Measurements from ENCODE around the gene MAML3.

The MAML3 gene

DNA sequence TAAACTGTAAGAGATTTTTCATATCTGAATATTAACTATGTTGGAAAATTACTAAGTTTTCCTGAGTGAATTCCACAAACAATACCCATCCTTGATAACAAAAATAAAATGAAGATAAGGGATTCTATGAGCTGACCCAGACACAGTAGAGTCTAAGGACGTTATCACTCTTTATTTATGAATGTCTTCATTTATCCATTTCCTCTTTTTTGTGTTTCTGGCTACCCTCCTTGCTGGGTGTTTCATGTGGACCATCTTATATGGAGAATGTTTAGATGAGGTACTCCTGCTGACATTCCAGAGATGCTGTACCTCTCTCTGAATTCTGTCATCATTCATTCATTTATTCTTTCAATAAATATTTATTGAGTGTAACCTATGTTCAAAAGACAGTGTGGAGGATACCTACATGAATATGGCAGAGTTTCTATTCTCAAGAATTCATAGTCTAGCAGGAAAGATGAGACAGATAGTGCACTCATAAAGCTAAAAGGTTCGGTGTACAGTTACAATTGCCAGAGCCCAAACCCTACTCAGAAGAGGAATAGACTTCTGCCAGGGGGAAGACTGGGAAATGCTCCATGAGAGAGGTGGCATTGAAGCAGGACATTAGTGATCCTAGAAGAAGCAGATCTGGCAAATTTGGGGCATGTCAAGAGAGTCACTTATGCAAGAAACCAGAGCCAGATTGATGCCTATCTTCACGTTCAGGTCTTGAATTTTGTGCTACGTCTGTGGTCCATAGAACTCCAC is 195.8 kb downstream of the MAML3 start:
- POLR2A ChIA-PET, result no interaction called here
- no peak for DNase-seq (ENCODE audit: extremely low spot score)
- TF ChIP-seq TARDBP (IDR thresholded peaks at IDR 0.05) (no peak), ZNF384 (IDR thresholded peaks at IDR 0.05) (no peak), FOXA1 (IDR thresholded peaks at IDR 0.05) (no peak), SUZ12 (IDR thresholded peaks at IDR 0.05) (no peak), BHLHE40 (IDR thresholded peaks at IDR 0.05; ENCODE audit: borderline replicate concordance) (no peak), SP1 (IDR thresholded peaks at IDR 0.05) (no peak), ELF4 (IDR thresholded peaks at IDR 0.05) (no peak), FOXK2 (IDR thresholded peaks at IDR 0.05) (no peak), ARNT (IDR thresholded peaks at IDR 0.05) (no peak)
- CTCF ChIA-PET, result interaction anchor here (1.1 kb wide), 1 partner anchor 15 kb away, joined by 3 read pairs; no protein-coding TSS in a partner anchor

DNA sequence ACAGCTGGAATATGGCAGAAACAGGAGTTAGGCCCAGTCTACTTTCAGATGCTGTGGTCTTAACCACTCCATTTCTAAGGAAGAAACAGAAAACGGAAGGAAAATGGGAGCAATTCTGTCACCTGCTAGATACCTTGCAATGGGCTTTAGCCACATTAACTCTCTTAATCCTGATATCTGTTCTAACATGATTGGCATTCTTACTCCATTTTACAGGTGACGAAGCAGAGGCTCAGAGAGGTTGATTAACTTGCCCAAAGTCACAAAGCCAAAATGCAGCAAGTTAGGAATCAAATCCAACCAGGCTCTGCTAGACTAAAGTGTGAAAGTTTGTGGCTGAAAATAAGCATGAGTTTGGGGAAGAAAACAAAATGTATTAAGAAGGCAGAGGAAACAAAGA is 196.9 kb downstream of the MAML3 start:
- TF ChIP-seq FOXK2 (IDR thresholded peaks at IDR 0.05) (no peak), ELF4 (IDR thresholded peaks at IDR 0.05) (no peak), BHLHE40 (IDR thresholded peaks at IDR 0.05; ENCODE audit: borderline replicate concordance) (no peak), ARNT (IDR thresholded peaks at IDR 0.05) (no peak), HDGF (IDR thresholded peaks at IDR 0.05; ENCODE audit: borderline replicate concordance) (no peak), L3MBTL2 (conservative IDR thresholded peaks at IDR 0.05) (no peak), LEF1 (IDR thresholded peaks at IDR 0.05; ENCODE audit: borderline replicate concordance) (no peak), TARDBP (IDR thresholded peaks at IDR 0.05) (no peak), FOXA1 (IDR thresholded peaks at IDR 0.05) (no peak), NFRKB (IDR thresholded peaks at IDR 0.05) (no peak), SUZ12 (IDR thresholded peaks at IDR 0.05) (no peak), SP1 (IDR thresholded peaks at IDR 0.05) (no peak)
- ChIA-PET POLR2A (no interaction called here), CTCF (no interaction called here)
- no peak for DNase-seq (ENCODE audit: extremely low spot score)

DNA sequence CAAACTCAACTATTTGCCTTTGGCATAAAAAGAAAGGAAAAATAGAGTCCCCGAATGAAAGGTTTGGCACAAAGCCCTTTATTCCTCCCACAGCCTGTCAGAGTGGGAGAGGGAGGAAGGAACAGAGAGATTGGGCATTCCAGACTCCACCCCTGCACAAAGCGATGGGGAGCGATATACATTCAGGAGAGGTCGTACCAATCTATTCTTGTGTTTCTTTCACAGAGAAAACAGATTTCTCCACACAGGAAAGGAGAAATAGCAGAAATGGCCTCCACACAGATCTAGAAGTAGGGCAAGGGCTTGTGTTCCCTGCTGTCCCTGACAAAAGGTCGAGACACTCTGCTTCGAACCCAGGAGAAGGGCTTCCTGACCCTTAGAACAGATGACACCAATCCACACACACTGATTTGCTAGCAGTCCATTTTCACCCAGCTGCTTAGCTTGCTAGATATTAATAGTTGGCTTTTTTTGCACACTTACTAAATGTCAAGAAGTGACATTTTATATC is 197.4 kb downstream of the MAML3 start:
- POLR2A ChIA-PET, result interaction anchor here (0.6 to 0.9 kb wide), 2 partner anchors 9 to 93 kb away, joined by 3 read pairs; no protein-coding TSS in a partner anchor
- no peak for DNase-seq (ENCODE audit: extremely low spot score)
- no peak for TF ChIP-seq FOXK2 (IDR thresholded peaks at IDR 0.05)
- TF ChIP-seq SP1 (IDR thresholded peaks at IDR 0.05), result no peak
- TF ChIP-seq FOXM1 (IDR thresholded peaks at IDR 0.05; ENCODE audit: borderline replicate concordance), result no peak
- TF ChIP-seq L3MBTL2 (conservative IDR thresholded peaks at IDR 0.05), result no peak
- TF ChIP-seq BHLHE40 (IDR thresholded peaks at IDR 0.05; ENCODE audit: borderline replicate concordance), result no peak
- TF ChIP-seq HDGF (IDR thresholded peaks at IDR 0.05; ENCODE audit: borderline replicate concordance), result no peak
- no peak for TF ChIP-seq CTBP1 (IDR thresholded peaks at IDR 0.05; ENCODE audit: borderline replicate concordance)
- no peak for TF ChIP-seq ELF4 (IDR thresholded peaks at IDR 0.05)
- no peak for TF ChIP-seq ARNT (IDR thresholded peaks at IDR 0.05)
- no peak for TF ChIP-seq SUZ12 (IDR thresholded peaks at IDR 0.05)
- no peak for TF ChIP-seq FOXA1 (IDR thresholded peaks at IDR 0.05)
- no peak for TF ChIP-seq LEF1 (IDR thresholded peaks at IDR 0.05; ENCODE audit: borderline replicate concordance)
- no peak for TF ChIP-seq ZNF384 (IDR thresholded peaks at IDR 0.05)
- TF ChIP-seq, protein P1, sequence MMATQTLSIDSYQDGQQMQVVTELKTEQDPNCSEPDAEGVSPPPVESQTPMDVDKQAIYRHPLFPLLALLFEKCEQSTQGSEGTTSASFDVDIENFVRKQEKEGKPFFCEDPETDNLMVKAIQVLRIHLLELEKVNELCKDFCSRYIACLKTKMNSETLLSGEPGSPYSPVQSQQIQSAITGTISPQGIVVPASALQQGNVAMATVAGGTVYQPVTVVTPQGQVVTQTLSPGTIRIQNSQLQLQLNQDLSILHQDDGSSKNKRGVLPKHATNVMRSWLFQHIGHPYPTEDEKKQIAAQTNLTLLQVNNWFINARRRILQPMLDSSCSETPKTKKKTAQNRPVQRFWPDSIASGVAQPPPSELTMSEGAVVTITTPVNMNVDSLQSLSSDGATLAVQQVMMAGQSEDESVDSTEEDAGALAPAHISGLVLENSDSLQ (IDR thresholded peaks at IDR 0.05), result no peak
- TF ChIP-seq TARDBP (IDR thresholded peaks at IDR 0.05), result no peak
- TF ChIP-seq NFRKB (IDR thresholded peaks at IDR 0.05), result no peak
- CTCF ChIA-PET, result interaction anchor here (0.6 to 0.7 kb wide), 2 partner anchors 195 to 752 kb away, joined by 3 to 5 read pairs; no protein-coding TSS in a partner anchor

DNA sequence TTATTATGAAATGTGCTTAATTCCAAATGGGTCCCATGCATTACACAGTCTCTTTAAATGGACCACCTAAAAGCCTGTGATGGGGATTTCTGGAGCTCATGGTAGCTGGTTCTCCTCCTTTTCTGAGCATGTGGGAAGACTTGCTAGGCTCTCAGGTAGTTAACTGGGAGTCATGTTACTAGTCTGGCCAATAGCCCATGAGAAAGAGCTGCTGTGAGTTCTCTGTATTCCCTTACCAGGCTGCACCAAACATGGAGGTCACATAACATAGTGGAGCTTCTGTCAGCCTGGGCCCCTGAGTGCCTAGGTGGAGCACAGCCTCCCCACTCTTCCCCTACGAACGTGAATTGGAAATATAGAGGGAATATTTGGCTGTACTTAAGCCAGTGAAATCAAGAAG is 198.4 kb downstream of the MAML3 start:
- POLR2A ChIA-PET, result interaction anchor here (0.9 kb wide), 1 partner anchor 8 kb away, joined by 3 read pairs; no protein-coding TSS in a partner anchor
- TF ChIP-seq CTBP1 (IDR thresholded peaks at IDR 0.05; ENCODE audit: borderline replicate concordance) (no peak), SUZ12 (IDR thresholded peaks at IDR 0.05) (no peak), TARDBP (IDR thresholded peaks at IDR 0.05) (no peak), FOXM1 (IDR thresholded peaks at IDR 0.05; ENCODE audit: borderline replicate concordance) (no peak), LEF1 (IDR thresholded peaks at IDR 0.05; ENCODE audit: borderline replicate concordance) (no peak), HDGF (IDR thresholded peaks at IDR 0.05; ENCODE audit: borderline replicate concordance) (no peak), L3MBTL2 (conservative IDR thresholded peaks at IDR 0.05) (no peak), FOXK2 (IDR thresholded peaks at IDR 0.05) (no peak), ZNF384 (IDR thresholded peaks at IDR 0.05) (no peak), BHLHE40 (IDR thresholded peaks at IDR 0.05; ENCODE audit: borderline replicate concordance) (no peak), SP1 (IDR thresholded peaks at IDR 0.05) (no peak)
- TF ChIP-seq, protein P1 (IDR thresholded peaks at IDR 0.05), result no peak
- no peak for DNase-seq (ENCODE audit: extremely low spot score)
- CTCF ChIA-PET, result no interaction called here

DNA sequence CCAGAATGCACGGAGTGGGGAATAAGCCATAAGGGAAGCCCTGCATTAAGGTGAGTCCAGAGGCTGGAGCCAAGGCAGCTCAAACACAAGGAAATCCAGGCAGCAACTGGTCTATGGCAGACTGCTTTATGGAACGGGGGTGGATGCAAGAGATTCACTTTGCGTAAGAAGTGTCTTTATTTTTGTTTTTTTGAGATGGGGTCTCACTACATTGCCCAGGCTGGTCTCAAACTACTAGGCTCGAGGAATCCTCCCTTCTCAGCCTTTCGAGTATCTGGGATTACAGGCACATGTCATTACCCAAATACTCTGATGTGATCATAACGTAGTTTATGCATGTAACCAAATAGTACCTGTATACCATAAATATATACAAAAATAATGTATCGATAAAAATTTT is 199.5 kb downstream of the MAML3 start:
- TF ChIP-seq SP1 (IDR thresholded peaks at IDR 0.05), result no peak
- ChIA-PET CTCF (no interaction called here), POLR2A (no interaction called here)
- DNase-seq (ENCODE audit: extremely low spot score), result no peak

DNA sequence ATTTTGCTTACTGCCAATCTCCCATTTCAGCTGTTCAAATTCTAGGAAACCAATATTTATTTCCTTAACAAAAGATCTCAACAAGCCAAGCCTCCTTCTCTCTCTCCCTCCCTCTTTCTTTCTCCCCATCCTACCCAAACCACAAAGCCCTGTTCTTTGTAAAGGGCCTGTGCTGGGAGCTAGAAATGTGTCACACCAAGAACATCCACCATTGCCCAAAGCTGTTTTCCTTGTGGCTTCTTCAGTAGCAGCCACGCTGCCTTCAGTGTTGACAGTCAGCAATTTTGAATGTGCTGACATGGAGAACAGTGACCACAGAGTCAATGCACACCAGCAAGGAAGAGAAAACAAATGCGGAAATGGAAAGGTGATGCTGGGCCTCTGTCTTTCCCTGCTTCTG is 203.0 kb downstream of the MAML3 start:
- TF ChIP-seq L3MBTL2 (conservative IDR thresholded peaks at IDR 0.05), result no peak
- no peak for TF ChIP-seq ELF4 (IDR thresholded peaks at IDR 0.05)
- TF ChIP-seq FOXM1 (IDR thresholded peaks at IDR 0.05; ENCODE audit: borderline replicate concordance), result no peak
- no peak for TF ChIP-seq ZNF384 (IDR thresholded peaks at IDR 0.05)
- TF ChIP-seq TARDBP (IDR thresholded peaks at IDR 0.05), result no peak
- TF ChIP-seq NFRKB (IDR thresholded peaks at IDR 0.05), result no peak
- no peak for TF ChIP-seq LEF1 (IDR thresholded peaks at IDR 0.05; ENCODE audit: borderline replicate concordance)
- TF ChIP-seq FOXA1 (IDR thresholded peaks at IDR 0.05), result no peak
- TF ChIP-seq SP1 (IDR thresholded peaks at IDR 0.05), result no peak
- TF ChIP-seq HDGF (IDR thresholded peaks at IDR 0.05; ENCODE audit: borderline replicate concordance), result no peak
- TF ChIP-seq SUZ12 (IDR thresholded peaks at IDR 0.05), result no peak
- TF ChIP-seq, protein P1 (IDR thresholded peaks at IDR 0.05), result no peak
- TF ChIP-seq FOXK2 (IDR thresholded peaks at IDR 0.05), result no peak
- no peak for TF ChIP-seq ARNT (IDR thresholded peaks at IDR 0.05)
- no peak for TF ChIP-seq CTBP1 (IDR thresholded peaks at IDR 0.05; ENCODE audit: borderline replicate concordance)
- no peak for TF ChIP-seq BHLHE40 (IDR thresholded peaks at IDR 0.05; ENCODE audit: borderline replicate concordance)
- DNase-seq (ENCODE audit: extremely low spot score), result no peak
- ChIA-PET POLR2A (no interaction called here), CTCF (no interaction called here)
